MV-4-11 (cell line): ENCODE measurements around the gene JAK3.
"Not testable (repeated sequence)": the region's sequence is repeated elsewhere in the genome, so short reads cannot be mapped to it uniquely, and the experiment has no call there.

Experiments used
- DNase-seq: peaks from one replicate; lab custom pipeline; 2025; lab: John Stamatoyannopoulos, UW

Gene JAK3

DNA sequence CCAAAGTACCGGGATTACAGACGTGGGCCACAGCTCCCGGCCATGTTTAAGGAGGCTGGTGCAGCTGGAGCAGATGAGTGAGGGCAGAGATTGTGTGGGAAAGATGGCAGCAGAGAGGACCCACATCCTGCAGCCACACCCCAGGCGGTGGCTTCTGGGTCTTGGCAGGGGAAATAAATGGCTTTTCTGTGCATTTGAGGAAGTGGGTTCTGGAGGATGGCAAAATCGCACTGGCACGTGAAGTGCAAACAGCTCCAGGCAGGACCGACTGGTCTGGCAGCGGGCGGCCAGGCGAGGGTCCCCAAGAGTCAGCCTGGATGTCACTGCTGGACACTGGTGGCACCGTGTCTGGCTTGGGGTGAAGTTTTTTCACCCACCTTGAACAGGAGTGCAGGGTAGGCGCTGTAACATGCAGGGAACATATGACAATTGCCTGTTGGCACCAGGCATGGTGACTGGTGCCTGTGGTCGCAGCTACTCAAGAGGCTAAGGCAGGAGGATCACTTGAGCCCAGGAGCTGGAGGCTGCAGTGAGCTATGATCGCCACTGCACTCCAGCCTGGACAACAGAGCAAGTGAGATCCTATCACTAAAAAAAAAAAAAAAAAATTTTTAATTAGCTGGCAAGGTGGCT is 44.4 kb downstream of the JAK3 start:
- peak; percentile 89 for DNase-seq

DNA sequence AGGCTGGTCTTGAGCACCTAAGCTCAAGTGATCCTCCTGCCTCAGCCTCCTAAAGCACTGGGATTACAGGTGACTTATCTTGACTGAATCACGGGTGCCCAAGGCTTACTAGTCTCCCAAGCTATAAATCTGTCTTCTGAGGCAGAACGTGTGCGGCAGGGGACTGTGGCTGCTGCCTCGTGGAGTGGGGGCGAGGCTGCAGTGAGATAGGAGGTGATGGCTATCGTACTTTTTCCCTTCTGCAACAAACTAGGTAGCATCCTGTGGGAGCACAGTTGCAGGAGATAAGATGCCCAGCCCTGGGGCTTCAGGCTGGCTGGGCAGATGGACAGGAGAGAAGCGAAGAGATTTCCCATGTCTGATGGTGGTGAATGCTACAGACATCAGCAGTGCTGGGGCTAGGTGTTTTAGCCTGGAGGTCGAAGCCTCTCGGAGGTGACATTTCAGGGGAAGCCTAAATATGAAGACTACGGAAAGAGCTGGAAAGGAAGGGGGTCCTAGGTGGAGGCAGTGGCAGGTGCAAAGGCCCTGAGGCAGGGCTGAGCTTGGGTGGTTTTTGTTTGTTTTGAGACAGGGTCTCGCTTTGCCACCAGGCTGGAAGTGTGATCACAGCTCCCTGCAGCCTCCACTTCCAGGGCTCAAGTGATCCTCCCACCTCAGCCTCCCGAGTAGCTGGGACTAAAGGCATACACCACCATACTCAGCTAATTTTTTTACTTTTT is 45.5 kb downstream of the JAK3 start:
- DNase-seq: no peak

DNA sequence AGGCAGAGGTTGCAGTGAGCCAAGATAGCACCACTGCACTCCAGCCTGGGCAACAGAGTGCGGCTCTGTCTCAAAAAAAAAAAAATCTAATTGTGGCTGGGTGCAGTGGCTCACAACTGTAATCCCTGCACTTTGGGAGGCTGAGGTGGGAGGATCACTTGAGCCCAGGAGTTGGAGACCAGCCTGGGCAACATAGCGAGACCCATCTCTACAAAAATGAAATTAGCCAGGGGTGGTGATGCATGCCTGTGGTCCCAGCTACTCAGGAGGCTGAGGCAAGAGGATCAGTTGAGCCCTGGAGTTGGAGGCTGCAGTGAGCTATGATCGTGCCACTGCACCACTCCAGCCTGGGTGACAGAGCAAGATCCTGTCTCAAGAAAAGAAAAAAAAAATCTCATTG is 49.2 kb downstream of the JAK3 start:
- DNase-seq: not testable (repeated sequence)

DNA sequence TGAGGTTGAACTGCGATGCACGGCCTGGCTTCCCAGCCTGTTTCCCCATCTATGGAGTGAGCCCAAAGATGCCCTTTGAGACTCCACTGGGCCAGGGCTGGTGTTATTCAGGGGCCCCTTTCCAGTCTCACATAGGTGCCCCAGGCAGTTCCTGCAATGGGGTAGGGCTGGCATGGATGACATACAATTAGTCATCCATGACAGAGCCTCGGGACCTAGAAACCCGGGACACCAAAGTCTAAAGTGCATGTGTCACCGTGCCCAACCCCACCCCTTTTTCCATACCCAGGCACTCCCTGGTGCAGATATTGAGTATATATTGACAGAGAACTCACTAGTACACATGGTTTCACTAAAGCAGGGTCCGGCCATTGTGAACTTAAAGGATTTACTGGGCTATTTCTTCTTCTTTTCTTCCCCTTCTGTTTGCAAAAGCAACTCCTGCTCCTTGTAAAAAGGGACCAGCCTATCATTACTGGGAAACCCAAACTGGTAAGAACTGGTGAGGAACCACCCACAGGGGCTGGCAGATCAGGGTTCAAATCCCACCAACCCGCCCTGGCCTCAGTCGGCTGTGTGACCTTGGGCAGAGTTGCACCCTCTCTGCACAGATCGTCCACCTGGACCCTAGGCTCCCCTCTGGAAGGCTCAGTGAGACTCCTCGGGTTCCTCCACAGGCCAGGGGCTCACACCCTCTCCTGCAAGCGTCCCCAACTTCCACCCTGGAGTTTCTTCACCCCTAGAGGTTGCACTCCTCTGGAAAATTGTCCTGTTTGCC is 50.2 kb downstream of the JAK3 start:
- peak; percentile 28 for DNase-seq

DNA sequence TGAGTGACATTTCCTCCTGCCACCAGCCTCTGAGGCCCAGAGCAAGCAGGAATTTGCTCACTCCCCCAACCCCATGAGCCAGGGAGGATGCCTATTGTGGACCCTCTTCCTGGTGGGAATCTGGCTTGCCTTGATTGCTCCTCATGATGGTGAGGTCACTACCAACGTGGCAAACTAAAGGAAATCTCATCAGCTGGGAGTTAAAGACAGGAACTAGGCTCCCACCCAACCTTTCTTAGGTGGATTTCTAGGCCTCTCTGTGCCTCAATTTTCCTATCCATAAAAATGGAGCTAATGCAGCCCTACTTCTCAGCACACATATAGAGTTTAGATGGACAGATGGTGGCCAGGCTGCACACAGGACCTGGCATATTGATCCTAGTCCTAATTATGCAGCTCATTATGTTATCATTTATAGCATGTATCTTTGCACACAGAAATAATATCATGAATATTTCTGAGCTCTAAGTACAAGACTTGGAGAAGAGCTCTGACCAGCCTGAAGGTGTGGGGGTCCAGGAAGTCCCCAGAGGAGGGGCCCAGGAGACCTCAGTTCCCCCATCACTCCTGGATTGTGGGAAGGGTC is 50.9 kb downstream of the JAK3 start:
- no peak for DNase-seq

DNA sequence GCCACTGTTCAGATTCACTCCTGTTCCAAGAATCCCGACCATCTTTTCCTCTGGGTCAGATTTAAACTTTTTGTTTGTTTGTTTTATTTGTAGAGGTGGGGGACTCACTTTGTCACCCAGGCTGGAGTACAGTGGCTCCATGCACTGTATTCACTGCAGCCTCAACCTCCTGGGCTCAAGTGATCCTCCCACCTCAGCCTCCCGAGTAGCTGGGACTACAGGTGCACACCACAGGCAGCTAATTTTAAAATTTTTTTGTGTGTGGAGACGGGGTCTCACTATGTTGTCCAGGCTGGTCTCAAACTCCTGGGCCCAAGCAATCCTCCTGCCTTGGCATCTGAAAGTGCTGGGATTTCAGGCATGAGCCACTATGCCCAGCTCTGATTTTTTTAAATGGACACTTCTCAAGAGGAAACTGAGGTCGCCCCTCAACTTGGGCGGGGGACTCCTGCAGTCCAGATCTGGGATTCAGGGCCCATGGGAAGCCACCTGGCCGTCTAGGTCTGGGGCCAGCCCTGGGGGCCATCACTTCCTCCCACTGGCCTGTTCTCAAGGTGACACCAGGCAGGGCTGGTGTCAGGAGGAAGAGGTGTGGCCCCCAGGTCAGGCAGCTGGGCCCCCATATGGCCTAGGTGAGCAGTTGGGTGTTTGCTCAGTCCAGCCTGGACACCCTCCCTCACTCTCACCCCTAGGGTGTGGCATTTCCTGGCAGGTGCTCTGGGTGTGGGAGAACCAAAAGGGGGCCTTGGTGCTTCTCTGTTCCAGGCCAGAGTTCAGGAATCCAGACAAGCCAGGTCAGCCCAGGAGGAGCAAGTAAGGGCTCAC is 51.6 kb downstream of the JAK3 start:
- DNase-seq: no peak

DNA sequence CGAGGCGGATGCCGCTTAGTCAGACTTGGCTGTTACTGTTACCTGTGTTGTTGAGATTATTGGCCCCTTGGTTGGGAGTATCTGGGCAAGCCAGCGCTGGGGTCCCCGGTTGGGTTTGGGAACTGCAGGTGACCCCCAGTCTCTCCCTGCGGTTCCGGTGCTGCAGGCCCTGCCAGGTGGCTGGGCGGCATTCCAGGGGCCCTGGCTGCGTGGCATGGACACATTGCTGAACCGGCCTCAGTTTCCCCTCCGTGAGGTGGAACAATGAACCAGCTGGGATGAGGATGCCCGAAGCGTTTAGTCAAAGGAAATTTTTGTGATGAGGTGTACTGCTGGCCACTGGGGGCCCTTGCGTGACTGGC is 52.3 kb downstream of the JAK3 start:
- no peak for DNase-seq

DNA sequence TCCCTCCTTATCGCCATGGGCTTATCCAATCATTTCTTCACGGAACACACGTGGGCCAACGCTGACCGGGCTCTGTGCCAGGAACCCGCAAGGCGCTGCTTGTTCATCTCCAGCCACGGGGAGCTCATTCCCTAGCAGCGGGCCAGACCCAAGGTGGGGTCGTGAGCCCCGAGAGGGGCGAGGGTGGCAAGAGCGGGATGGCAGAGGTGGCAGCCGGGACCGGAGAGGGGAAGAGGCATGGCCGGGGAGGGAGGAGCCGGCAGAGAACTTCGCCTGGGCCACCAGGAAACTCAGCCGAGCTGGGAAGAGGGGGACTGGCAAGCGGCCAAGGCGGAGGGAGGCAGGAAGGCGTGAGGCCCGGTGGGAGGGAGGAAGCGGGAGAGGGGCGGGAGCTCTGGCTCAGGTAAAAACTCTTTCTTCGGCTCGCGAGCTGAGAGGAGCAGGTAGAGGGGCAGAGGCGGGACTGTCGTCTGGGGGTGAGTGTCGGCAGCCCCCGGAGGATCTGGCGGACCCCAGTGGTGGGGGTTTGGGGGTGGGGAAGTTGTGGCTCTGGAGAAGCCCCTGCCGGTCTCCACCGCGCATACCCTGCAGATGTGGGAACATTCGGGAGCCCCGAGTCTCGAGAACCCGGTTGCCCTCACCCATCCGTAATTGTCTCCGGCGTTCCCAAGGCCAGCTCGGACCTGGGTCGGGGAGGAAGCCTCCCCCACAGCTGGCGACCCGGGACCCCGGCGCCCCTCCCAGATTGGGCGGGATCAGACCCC is 52.9 kb downstream of the JAK3 start, which contains the start of gene B3GNT3:
B3GNT3 (plus strand) TSS at position 408 of the 764 bp plus-strand sequence. CDS start 12,670 bp downstream, outside the sequence.
- DNase-seq: no peak

DNA sequence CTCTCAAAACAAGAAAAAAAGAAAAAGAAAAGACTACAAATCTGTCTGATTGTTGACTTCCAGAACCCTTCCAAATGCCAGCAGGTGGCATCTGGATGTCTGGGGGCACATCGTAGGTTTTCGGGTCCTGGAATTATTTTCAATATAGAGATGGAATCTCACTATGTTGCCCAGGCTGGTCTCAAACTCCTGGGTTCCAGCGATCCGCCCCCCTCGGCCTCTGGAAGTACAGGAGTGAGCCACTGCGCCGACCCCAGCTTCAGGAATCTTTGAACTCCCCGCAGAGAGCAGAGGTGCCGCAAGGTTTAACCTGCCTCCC is 53.4 kb downstream of the JAK3 start:
- DNase-seq: no peak

DNA sequence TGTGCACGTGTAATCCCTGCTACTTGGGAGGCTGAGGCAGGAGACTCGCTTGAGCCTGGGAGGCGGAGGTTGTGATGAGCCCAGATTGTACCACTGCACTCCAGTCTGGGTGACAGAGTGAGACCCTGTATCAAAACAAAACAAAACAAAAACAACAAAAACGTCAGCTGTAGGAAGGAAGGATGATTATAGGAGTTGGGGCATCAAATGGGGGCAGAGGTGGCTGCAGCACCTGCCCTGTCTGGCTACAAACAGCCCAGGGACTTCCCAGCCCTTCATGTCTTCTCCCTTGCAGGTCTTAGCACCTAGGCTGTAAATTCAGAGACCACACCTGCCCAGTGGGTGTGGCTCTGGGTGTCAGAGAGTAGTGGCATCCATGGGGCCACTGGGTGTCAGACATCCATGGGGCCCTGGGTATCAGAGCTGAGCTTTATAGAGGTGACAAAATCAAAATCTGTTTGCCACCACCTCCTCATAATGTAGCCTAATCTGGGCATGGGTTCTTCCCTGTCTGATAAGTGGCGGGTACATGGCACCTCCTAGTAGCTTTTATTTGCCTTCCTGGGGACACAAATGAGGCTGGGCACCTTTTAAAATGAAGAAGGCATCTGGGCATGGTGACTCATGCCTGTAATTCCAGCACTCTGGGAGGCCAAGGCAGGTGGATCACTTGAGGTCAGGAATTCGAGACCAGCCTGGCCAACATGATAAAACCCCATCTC is 57.6 kb downstream of the JAK3 start:
- DNase-seq: no peak

DNA sequence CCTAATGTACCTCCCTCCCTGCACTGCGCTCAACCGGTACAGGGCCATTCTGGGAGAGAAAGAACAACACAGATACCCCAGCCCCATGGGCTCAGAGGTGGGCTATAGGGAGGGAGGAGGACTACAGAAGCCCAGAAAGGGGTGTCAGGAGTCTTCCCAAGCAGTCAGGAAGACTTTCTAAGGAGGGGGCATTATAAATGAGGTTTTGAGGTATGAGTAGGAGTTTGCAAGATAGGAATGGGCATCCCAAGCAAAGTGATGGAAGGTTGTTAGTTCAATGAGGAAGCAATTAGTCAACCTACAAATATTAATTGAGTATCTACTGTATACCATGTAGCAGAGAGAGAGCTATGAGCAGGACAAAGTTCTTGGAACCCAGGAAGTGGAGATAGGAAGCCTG is 59.1 kb downstream of the JAK3 start:
- no peak for DNase-seq

DNA sequence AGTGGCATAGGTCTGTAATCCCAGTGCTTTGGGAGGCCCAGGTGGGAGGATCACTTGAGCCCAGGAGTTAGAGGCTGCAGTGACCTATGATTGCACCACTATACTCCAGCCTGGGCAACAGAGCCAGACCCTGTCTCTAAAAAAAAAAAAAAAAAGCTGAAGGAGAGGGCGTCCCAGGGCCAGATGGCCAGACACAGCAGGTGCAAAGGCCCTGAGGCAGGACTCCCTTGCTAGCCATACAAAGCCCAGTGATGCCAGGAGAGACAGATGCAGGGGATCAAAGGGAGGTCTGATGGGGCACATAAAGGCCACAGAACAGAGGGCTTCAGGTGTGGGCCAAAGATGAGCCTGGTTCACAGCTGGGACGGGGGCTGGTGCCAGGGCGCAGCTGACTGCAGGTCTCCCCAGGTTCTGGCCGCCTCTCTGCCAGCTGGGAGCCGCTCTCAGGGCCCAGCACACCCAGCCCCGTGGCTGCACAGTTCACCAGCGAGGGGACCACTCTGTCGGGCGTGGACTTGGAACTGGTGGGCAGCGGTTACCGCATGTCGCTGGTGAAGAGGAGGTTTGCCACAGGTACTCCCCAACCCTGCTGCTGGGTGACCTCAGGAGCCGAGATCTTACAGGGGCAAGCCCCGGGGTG is 60.4 kb downstream of the JAK3 start:
- DNase-seq: no peak

DNA sequence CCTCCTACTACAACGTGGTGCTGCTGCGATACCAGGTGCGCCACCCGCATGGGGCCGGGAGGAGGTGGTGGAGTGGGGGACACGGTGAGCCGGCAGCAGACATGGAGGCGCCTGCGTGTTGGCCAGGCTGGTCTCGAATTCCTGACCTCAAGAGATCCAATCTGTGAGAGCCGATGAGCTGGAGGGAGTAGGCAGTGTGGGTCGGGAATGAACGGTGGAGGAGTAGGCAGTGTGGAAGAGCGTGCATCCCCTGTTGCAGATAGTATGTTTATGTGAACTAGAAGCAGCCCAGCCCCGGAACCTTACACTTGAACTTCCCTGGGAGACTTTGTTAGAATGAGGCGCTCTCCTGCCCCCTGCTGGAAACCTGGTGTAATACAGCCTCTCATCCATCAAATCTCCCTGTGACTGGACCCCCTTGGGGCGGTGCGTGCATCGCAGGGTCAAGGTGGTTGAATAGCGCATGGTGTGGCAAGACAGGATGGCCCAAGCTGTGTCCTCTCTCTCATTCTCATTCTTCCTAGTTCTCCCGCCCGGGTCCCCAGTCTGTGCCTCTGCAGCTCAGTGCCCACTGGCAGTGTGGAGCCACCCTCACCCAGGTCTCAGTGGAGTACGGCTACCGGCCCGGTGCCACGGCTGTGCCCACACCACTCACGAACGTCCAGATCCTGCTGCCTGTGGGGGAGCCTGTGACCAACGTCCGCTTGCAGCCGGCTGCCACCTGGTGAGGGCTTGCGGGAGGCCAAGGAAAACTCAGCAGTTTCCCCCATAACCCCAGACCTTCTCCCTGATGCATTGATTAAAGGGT is 63.4 kb downstream of the JAK3 start:
- DNase-seq: peak; percentile 68

DNA sequence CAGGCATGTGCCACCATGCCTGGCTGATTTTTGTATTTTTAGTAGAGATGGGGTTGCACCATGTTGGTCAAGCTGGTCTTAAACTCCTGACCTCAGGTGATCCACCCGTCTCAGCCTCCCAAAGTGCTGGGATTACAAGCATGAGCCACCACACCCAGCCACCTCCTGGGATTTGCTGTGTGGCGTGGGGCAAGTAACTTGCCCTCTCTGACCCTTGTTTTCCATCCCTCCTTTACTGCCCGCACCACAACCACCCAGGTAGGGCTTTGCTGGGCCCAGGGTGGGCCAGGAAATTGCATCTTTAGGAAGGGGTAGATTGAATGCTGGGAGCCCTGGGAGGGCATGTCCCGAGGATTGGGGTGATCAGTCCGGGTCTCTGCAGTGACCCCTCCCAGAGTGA is 64.1 kb downstream of the JAK3 start:
- DNase-seq: not testable (repeated sequence)

DNA sequence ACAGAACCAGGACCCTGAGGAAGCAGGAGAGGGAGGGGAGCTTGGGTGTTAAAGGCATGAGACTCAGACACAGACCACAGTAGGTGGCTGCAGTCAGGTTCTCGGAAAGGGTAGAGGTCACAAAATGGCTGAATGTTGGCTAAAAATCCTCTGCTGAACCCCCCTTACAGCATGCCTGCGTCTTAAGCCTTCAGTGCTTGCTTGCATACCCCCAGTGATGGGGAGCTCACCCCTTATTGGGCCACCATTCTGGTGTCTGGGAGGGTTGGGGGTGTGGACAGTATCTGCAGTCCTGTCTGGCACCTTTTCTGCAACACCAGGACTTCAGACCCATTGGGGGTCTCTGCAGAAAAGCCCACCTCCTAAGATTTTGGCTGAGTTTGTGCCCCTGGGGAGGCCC is 67.0 kb downstream of the JAK3 start:
- no peak for DNase-seq

DNA sequence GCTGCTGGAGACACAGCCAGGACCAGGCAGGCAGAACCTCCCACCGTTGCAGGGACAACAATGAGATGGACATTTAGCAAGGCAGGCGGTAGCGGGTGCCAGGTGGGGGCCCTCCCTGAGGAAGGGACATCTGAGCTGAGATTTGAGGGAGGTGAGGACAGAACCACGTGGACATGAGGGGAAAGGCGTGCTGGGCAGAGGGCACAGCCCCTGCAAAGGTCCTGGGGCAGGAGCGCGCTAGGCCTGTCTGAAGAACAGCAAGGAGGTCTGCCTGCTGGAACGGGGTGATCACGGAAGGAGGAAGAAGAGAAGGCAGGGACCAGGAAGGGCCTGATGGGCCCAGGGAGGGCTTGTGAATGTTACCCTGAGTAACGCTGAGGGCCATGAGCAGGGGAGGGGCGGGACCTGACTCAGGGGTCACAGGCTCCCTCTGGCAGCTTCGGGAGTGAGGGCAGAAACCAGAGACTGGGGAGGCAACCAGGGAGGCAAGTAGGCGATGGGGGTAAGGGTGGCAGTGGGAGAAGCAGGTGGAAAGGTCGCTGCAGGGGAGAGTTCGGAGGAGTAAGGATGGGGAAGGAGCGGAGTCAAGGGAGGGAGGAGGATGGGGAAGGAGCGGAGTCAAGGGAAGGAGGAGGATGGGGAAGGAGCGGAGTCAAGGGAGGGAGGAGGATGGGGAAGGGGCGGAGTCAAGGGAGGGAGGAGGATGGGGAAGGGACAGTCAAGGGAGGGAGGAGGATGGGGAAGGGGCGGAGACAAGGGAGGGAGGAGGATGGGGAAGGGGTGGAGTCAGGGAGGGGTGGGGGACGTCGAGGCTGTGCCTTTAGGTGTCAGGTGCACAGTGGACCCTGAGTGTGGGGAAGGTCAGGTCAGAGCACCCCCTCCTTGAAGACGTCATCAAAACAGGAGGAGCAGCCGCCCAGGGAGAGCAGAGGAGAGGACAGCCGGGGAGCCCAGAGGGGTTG is 68.5 kb downstream of the JAK3 start:
- peak; percentile 69 for DNase-seq

DNA sequence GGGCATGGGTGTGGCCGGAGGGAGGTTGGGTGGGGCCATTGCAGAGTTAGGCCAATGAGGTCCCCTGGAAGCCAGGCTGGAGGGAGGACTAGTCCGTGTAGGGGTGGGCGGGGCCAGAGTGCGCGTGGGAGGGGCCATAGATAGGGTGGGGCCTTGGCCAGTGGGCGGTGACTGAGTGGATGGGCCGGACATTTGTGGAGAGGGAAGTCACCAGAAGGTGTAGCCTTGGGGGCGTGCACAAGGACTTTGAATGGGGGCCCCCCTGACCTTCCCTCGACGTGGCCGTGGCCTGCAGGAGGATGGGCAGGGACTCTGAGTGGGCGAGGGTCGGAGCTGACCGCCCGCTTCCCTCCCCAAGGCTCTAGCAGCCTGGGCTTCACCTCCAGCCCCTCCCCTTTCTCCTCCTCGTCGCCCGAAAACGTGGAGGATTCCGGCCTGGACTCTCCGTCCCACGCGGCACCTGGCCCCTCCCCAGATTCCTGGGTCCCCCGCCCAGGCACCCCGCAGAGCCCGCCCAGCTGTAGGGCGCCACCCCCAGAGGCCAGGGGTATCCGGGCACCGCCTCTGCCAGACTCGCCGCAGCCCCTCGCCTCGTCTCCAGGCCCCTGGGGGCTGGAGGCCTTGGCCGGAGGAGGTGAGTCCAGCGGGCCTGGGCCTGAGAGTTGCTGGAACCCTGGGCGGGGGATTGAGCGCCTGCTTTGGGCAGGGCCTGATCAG is 69.4 kb downstream of the JAK3 start:
- peak; percentile 68 for DNase-seq
